GM13977 (cell line): ENCODE measurements around the gene SLC44A3.

Experiments used
- DNase-seq: peaks from one replicate; pipeline ENCODE4 v3.0.0; 2012; ENCODE audit warnings: low spot score
- CTCF ChIP-seq: IDR thresholded peaks from 2 replicates; pipeline ENCODE4 v1.5.1; 2012; ENCODE audit warnings: mild to moderate bottlenecking, control low read depth; ENCODE audit not compliant: insufficient read depth; ENCODE audit errors: extremely low read depth, missing control alignments
- in situ Hi-C: fragments of 300-500 bp; cut with MboI; formaldehyde crosslinking; loops from one replicate; pipeline ENCODE4 v1.12.0; 2022; ENCODE audit warnings: low sequenced_read_pairs, low pct_unique_long_range_greater_than_20kb, mixed read lengths, inconsistent platforms; ENCODE audit not compliant: unreplicated experiment

The SLC44A3 gene

DNA sequence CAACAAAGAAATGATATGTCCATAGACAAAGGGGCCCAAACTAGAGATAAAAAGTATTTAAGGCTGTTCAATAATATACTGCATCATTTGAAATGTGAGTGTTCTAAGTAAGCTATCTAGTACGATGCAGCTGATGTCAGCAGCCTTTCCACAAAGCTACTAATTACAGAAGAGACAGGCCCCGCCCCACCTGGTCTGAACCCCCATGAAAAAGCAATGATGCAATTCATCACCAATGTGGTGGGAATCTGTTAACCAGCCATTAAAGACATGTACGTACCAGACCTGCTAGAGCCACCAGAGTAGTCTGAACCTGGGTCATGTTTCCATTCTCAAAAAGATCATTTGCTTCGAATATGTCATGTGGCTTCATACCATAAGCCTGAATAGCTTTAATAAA is 81.7 kb downstream of the SLC44A3 start:
- no peak for TF ChIP-seq CTCF
- DNase-seq = no peak
- in situ Hi-C loops = no loop called here

- in situ Hi-C loops = no loop called here
- no peak for DNase-seq
- TF ChIP-seq CTCF = no peak
These were observed 83.3 kb downstream of the SLC44A3 start for GRCh38 chr1:94903280-94904009.

DNA sequence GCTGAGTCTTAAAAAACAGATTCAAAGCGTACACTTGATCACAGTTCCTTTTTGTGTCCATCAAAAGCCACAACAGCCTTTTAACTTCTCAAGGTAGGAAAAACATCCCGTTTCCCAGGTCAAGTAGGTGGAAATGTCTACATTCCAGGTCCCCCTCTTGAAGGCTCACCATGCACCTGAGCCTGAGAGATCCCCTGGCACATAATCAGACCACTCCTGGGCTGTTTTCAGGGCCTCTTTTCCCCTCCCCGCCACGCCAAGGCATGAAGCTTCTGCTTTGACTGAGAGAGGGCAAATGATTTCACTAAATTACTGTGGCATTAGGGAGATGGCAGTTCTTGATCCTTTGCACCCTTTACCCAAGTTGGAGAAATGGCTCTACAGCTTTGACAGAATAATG is 85.0 kb downstream of the SLC44A3 start:
- no peak for DNase-seq
- TF ChIP-seq CTCF = no peak
- in situ Hi-C loops = no loop called here

- no peak for TF ChIP-seq CTCF
- in situ Hi-C loops = no loop called here
- DNase-seq = no peak
These were observed 86.2 kb downstream of the SLC44A3 start for GRCh38 chr1:94906382-94906781.

DNA sequence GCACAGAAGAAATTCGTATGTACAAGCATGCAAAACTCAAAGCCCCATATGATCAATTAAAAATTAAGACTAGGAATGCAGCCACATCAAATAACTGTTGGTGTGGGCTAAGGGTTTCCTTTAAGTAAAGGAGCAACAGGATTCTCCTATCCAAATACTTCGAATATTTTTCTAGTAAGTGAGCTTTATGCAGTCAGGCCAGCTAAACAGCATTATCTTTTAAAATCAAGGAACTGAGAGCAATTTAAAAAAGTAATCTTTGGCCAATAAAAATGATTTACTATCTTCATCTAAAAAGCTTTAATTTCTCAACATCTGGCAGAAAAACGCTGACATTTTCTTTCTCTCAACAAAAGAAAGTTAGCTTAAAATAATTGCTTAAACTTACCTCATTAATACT is 87.0 kb downstream of the SLC44A3 start:
- DNase-seq = no peak
- in situ Hi-C loops = no loop called here
- no peak for TF ChIP-seq CTCF

DNA sequence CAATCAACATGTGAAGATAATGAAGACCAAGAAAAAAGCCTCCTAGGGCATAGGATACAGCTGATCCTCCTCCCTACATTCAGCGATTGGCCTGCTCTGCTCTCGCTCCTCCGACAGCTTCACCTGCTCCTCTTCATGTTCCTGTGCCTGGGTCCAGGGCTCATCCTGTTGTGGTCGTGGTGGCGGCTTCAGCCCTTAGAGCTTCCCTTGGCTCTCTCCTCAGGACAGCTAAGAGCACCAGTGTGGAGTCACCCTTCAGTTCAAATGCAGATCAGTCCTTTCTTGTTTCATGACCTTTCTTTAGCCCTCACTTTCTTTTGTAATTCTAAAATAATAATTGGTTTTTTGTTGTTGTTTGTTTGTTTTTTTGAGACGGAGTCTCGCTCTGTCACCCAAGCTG is 88.0 kb downstream of the SLC44A3 start:
- in situ Hi-C loops = no loop called here
- no peak for DNase-seq
- no peak for TF ChIP-seq CTCF

DNA sequence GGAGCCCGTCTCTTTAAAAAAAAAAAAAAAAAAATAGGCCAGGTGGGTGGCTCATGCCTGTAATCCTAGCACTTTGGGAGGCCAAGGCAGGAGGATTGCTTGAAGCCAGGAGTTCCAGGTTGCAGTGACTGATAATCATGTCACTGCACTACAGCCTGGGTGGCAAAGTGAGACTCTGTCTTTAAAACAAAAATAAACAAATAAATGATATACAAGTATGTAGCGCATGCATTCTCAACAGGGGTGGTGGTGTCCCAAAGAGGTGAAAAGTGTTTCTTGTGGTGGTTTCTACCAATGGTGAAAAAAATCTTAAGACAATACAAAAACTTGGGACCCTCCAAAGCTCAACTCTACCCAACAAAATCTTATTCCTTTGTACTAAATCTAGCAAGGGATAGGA is 88.8 kb downstream of the SLC44A3 start:
- TF ChIP-seq CTCF = no peak
- no peak for DNase-seq
- in situ Hi-C loops = no loop called here
